Urothelium cell line (cell line): ENCODE results near the gene TGFBR3.
"Not testable (repeated sequence)": the region's sequence is repeated elsewhere in the genome, so short reads cannot be mapped to it uniquely, and the experiment has no call there.

Source experiments
- DNase-seq: peaks from one replicate; pipeline ENCODE4 v3.0.0; 2011; ENCODE audit warnings: low spot score, mixed read lengths
- FAIRE-seq: peaks from 2 replicates; lab custom pipeline; 2011; peaks lifted over from hg19 to GRCh38; lab: Jason Lieb, UNC

TGFBR3 gene

GRCh38 chr1:91666651-91667050, 219.3 kb downstream of the TGFBR3 start:
- FAIRE-seq = not testable (repeated sequence)

DNA sequence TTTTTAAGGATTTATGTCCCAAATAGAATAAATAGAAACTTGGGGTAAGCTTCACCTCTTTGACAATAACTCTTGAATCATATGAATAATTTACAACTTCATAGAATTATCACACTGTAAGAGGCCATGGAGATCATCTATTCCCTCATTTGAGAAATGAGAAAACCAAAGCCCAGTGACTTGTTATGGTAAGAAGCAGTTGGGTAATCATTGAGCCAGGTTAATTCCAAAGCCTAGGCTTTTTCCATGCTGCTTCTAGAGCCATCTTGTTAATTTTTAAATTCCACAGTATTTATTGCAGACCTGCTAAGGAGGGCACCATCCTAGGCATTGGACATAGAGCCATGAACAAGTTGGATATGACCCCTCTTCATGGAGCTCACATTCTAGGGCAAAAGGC, 224.8 kb downstream of the TGFBR3 start:
- FAIRE-seq (no peak), DNase-seq (no peak)

More at GRCh38 chr1:91666651-91667050, 219.3 kb downstream of the TGFBR3 start:
- DNase-seq = not testable (repeated sequence)

- no peak for FAIRE-seq
Measured at GRCh38 chr1:91660708-91661107, 225.2 kb downstream of the TGFBR3 start.

DNA sequence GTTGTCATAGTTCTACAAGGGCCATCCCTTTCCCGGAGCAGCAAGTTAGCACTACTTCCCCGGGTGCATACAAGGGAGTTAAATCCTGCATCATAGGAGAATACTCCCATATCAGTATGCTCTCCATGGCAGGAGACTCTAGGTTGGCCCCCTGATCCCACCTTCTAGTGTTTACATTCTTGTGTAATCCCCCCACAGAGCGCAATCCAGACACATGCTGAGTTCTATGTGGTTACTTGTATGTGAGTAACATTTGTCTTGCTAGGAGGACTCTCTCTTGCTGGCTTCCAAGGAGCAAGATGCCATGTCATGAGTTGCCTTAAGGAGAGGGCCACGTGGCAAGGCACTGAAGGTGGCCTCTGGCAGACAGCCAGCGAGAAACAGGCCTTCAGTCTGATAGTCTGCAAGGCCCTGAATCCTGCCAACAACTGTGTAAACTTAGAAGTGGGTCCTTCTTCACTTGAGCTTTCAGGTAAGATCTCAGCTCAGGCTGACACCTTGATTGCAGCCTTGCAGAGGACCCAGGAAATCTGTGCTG, 230.0 kb downstream of the TGFBR3 start:
- FAIRE-seq (no peak), DNase-seq (no peak)

More at GRCh38 chr1:91660708-91661107, 225.2 kb downstream of the TGFBR3 start:
- DNase-seq = no peak

DNA sequence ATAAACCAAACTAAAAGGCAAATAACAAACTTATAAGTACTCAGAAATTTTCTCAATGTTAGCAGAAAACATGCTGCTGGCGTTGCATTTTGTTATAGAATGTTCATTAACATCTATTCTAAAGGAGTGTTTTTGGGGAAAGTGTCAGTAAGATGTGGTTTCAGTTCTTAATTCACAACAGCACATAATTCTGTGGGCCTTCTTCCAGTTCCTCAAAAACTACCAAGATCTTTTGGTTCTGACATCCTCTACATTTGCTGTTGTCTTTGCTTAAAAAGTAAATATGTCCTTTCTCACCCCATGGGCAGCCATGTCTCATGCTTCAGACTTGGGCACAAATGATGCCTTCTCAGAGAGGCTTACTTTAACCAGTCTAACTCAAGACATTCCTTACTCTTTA, 232.8 kb downstream of the TGFBR3 start:
- DNase-seq = no peak
- no peak for FAIRE-seq

GRCh38 chr1:91651661-91652071, 234.3 kb downstream of the TGFBR3 start:
- FAIRE-seq (no peak), DNase-seq (no peak)

DNA sequence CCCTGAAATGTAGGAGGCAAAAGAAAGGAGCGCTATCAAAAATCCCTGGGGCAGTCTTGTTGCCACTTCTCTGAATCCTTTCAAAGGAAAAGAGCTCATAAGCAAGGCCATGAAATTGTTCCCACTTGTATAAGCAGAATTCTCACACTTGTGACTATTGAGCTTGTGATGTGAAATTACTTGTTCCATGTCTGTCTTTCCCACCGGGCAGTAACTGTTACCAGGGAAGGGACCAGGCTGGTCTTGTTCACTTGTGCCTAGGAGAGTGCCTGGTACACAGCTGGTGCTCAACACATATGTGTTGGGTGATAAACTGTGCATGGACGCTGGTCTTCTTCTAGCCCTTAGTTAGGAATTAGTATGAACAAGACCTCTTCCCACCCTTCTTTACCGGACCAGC, 234.7 kb downstream of the TGFBR3 start:
- FAIRE-seq = no peak
- no peak for DNase-seq

DNA sequence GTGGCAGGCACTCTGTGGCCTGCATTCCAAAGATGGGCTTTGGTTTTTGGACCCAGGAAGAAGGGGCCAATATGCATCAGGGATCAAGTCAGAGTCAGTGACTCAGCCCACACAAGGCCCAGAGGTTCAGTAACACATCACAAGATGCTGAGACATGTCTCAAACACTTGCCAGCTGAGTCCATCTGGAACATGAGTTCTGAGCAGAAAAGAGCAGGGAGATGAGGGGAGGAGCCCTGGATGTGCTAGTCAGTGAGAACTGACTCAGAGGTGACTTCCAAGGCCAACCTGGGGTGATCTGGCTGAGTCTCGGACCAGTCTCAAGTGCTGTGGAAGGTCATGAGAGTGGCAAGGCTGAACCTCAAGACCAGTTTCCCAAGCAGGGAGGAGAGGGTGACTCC, 235.2 kb downstream of the TGFBR3 start:
- DNase-seq (peak; percentile 34), FAIRE-seq (no peak)

DNA sequence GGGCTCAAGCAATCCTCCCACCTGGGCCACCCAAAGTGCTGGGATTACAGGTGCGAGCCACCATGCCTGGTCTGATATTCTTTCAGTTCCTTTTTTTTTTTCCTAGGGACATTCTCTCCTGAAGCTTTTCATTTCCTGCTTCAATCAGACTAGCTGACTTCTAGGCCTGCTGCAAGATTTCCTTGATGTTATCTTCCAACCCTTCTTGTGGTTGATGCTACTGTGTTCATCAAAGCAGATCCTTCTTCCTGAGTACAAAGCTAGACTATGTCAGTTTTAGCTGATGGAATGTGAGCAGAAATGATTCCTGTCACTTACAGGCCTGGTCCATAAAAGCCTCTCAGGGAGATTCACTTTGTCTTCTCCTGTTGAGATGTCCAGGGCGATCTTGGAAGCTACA, 238.9 kb downstream of the TGFBR3 start:
- FAIRE-seq (no peak), DNase-seq (no peak)

- no peak for DNase-seq
- FAIRE-seq = no peak
Measured at GRCh38 chr1:91645031-91645430, 240.9 kb downstream of the TGFBR3 start.

GRCh38 chr1:91643431-91643830, 242.5 kb downstream of the TGFBR3 start:
- FAIRE-seq (no peak), DNase-seq (no peak)

DNA sequence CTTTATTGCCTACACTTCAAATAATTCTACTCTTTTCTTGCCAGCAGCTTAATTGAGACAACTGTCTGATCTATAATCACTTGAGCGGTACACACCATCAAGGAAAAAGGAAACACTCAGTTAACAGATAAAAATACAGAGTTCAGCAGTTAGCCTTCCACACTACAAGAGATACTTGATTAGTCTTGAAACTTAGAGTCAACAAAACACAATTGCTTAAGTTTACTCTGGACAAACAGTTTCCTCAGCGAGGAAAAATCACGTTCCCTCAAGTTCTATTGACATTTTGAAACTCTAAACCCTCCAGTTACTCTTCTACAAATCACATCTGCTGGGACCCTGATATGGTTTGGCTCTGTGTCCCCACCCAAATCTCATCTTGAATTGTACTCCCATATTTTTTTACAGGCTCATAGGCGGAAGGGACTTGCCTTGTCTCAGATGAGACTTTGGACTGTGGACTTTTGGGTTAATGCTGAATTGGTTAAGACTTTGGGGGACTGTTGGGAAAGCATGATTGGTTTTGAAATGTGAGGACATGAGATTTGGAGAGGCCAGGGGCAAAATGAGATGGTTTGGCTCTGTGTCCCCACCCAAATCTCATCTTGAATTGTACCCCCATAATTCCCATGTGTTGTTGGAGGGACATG, 244.9 kb downstream of the TGFBR3 start:
- FAIRE-seq (no peak), DNase-seq (no peak)

- FAIRE-seq = no peak
- DNase-seq = no peak
Measured at GRCh38 chr1:91637539-91637994, 248.4 kb downstream of the TGFBR3 start.

DNA sequence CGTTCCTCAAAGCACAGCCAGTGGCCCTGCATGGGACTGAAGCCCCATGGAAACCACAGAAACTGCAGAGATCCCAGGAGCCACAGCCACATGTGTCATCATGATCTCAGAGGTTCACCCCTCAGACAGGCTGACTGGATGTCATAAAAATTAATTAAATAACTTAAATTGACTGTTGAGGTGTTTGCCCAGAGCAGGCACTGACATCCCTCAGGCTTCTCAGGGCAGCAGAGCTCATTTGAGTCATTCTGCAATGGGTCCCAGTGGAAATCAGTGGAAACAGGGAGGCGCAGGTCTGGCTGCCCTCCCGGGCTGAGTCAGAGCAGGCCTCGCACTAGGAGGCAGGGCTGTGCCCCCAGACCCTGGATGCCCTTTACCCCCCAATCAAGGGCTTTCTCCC, 250.2 kb downstream of the TGFBR3 start:
- FAIRE-seq (no peak), DNase-seq (no peak)

DNA sequence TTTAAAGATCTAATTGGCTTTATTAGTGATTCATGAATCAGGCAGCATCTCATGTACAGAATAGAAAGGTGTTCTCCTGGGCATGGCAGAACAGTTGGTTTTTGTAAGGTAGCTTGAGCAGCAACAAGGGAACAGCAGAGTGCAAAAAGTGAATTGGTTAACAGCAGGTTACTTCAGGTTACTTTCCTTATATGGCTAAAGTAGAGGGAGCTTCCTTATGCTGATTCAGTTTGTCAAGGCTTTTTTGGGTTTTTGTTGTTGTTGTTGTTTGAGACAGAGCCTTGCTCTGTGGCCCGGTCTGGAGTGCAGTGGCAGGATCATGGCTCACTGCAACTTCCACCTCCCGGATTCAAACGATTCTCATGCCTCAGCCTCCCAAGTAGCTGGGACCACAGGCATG, 252.5 kb downstream of the TGFBR3 start:
- no peak for FAIRE-seq

DNA sequence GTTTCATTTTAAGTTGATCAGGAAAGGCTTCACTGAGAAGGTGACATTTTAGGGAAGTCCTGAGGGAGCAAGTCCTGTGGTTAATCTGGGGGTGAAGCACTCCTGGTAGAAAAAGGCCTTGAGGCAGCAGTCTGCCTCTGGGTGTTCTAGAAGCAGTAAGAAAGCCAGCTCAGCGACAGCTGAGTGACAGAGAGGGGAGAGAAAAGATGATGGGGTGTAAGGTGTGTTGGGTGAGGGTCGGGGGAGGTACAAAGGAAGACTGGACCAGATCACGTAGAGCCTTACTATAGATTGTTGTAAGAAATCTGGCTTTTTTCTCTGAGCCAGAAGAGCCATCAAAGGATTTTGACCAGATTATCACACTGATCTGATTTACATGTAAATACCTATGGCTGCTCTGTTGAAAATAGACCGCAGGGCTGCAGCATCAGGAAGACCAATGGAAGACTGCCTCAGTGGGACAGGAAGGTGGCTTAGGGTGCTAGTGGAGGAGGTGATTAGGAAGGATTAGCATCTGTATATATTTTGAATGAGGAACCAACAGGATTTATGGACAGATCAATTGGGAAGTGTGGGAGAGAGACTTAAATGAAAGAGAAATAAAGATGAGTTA, 254.1 kb downstream of the TGFBR3 start:
- FAIRE-seq = no peak
- DNase-seq = no peak

More for the DNA sequence above, 252.5 kb downstream of the TGFBR3 start:
- no peak for DNase-seq

DNA sequence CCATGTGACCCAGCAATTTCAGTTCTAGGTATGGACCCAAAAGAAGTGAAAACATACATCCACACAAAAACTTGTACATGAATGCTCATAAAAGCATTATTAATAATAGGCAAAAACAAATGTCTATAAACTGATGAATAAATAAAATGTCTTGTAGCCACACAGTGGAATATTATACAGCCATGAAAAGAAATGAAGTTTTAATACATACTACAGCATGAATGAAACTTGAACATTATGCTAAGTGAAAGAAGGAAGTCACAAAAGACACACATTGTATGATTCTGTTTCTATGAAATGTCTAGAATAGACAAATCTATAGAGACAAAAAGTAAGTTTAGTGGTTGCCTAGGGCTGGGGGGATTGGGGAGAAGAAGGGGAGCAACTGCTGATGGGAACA, 255.1 kb downstream of the TGFBR3 start:
- no peak for FAIRE-seq
- no peak for DNase-seq
